ENCODE data around the gene CCNY.

DNA sequence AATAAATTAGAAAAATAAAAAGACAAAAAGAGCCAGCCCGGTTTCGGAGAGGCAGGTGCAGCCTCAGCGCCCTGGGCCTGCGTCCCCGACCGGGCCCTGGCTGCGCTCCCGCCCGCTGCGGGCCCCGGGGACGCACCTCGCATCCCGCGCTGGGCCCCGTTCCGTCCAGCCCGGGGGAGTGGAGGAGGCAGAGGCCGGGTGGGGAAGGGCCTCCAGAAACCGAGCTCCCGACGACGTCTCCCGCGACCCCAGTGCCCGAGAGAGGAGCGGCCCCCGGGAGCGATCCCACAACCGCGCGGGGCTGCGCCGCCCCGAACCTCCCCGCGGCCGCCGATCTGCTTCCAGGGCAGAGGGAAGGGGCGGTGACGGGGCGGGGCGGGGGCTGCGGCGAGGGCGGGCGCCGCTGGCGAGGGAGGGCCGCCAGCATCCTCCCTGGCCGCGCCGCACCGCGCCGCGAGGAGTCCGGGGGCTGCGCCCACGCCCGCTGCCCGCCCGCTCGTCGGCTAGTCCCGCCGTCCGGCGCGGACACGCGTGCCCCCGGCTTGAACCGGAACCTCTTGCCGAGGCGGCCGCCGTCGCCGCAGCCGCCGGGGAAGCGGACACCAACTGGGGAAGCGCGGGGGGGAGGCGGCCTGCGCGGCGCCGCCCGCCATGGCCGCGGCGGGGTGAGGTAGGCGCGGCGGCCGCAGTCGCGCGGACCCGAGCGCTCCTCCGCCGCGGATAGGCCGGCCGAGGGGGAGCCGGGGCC, at the start of gene CCNY:
- TF ChIP-seq, protein P1, sequence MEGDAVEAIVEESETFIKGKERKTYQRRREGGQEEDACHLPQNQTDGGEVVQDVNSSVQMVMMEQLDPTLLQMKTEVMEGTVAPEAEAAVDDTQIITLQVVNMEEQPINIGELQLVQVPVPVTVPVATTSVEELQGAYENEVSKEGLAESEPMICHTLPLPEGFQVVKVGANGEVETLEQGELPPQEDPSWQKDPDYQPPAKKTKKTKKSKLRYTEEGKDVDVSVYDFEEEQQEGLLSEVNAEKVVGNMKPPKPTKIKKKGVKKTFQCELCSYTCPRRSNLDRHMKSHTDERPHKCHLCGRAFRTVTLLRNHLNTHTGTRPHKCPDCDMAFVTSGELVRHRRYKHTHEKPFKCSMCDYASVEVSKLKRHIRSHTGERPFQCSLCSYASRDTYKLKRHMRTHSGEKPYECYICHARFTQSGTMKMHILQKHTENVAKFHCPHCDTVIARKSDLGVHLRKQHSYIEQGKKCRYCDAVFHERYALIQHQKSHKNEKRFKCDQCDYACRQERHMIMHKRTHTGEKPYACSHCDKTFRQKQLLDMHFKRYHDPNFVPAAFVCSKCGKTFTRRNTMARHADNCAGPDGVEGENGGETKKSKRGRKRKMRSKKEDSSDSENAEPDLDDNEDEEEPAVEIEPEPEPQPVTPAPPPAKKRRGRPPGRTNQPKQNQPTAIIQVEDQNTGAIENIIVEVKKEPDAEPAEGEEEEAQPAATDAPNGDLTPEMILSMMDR (IDR thresholded peaks at IDR 0.05) = no peak
- TF ChIP-seq POLR2A (IDR thresholded peaks at IDR 0.05) = peak; percentile 85
